HepG2 (cell line): Measurements from ENCODE around the gene GPR176.

Experiments used
- GABPA ChIP-seq, 2 experiments: IDR thresholded peaks; 2 replicates each; pipeline ENCODE4 v1.6.1; 2011 to 2016; ENCODE audit warnings: low read depth in 2 of 2, low read length in 1 of 2, missing biosample characterization in 1 of 2, missing genetic modification characterization in 1 of 2
- IRF2 ChIP-seq: IDR thresholded peaks from 2 replicates; pipeline ENCODE4 v1.6.1; 2018; ENCODE audit warnings: missing genetic modification reagents, missing compliant biosample characterization
- NFYB ChIP-seq: sonication (generic); formaldehyde crosslinking; IDR thresholded peaks from 2 replicates; pipeline ENCODE4 v1.4.0; 2020; ENCODE audit warnings: missing genetic modification reagents
- NR3C1 ChIP-seq: sonication (generic); formaldehyde crosslinking; IDR thresholded peaks from 2 replicates; pipeline ENCODE4 v1.4.0; 2020; ENCODE audit warnings: missing genetic modification reagents
- ZBTB43 ChIP-seq: sonication (generic); formaldehyde crosslinking; conservative IDR thresholded peaks from 2 replicates; pipeline ENCODE4 v1.4.0; 2020; ENCODE audit warnings: missing genetic modification reagents
- ZFP36 ChIP-seq: fragments of 150-350 bp; IDR thresholded peaks from 2 replicates; pipeline ENCODE4 v1.6.1; 2018; ENCODE audit warnings: borderline replicate concordance, low read length, low read depth; ENCODE audit not compliant: partially characterized antibody
- ZFY ChIP-seq: sonication (generic); formaldehyde crosslinking; IDR thresholded peaks from 2 replicates; pipeline ENCODE4 v1.4.0; 2020; ENCODE audit warnings: missing genetic modification reagents
- ZKSCAN1 ChIP-seq: fragments of 150-350 bp; IDR thresholded peaks from 2 replicates; pipeline ENCODE4 v1.6.1; 2014; ENCODE audit warnings: low read length
- ZNF451 ChIP-seq: sonication (generic); formaldehyde crosslinking; IDR thresholded peaks from 2 replicates; pipeline ENCODE4 v1.5.0; 2020; ENCODE audit warnings: mild to moderate bottlenecking, missing genetic modification reagents
- ZSCAN30 ChIP-seq: sonication (generic); formaldehyde crosslinking; IDR thresholded peaks from 2 replicates; pipeline ENCODE4 v1.5.0; 2020; ENCODE audit warnings: mild to moderate bottlenecking, missing genetic modification reagents
- TF ChIP-seq, protein P1 (sequence below): sonication (generic); formaldehyde crosslinking; conservative IDR thresholded peaks from 2 replicates; pipeline ENCODE4 v1.4.0; 2020; ENCODE audit warnings: missing genetic modification reagents
- TF ChIP-seq, protein P2 (sequence below): sonication (generic); formaldehyde crosslinking; IDR thresholded peaks from 2 replicates; pipeline ENCODE4 v1.5.0; 2020; ENCODE audit warnings: mild to moderate bottlenecking, missing genetic modification reagents, moderate library complexity

DNA sequence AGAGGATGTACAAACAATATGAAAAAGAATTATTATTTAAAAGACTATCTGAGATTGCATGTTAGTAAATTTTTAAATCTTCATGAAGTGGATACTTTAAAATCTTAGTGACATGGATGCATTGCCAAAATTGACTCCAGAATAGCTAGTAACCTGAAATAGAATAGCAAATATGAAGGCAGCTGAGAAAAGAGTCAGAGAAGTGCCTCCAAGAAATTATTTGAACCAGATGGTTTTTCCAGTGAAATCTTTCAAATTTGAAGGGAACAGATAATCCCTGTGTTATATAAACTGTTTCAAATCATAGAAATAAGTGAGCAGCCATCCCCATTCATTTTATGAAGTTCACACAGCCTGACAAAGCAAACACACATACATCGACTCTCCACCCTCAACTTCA is 167.1 kb downstream of the GPR176 start:
- TF ChIP-seq GABPA (IDR thresholded peaks at IDR 0.05; ENCODE audit: low read depth, low read length) (no peak), GABPA (CRISPR knock-in tag; IDR thresholded peaks at IDR 0.05; ENCODE audit: low read depth) (no peak), ZSCAN30 (no peak), IRF2 (CRISPR knock-in tag) (no peak), NR3C1 (CRISPR knock-in tag) (no peak), ZFY (CRISPR knock-in tag) (no peak), NFYB (no peak), ZKSCAN1 (no peak), ZNF451 (CRISPR knock-in tag) (no peak), ZFP36 (no peak), ZBTB43 (CRISPR knock-in tag) (no peak)
- TF ChIP-seq, protein P1, sequence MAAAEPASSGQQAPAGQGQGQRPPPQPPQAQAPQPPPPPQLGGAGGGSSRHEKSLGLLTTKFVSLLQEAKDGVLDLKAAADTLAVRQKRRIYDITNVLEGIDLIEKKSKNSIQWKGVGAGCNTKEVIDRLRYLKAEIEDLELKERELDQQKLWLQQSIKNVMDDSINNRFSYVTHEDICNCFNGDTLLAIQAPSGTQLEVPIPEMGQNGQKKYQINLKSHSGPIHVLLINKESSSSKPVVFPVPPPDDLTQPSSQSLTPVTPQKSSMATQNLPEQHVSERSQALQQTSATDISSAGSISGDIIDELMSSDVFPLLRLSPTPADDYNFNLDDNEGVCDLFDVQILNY (CRISPR knock-in tag) = no peak
- TF ChIP-seq, protein P2, sequence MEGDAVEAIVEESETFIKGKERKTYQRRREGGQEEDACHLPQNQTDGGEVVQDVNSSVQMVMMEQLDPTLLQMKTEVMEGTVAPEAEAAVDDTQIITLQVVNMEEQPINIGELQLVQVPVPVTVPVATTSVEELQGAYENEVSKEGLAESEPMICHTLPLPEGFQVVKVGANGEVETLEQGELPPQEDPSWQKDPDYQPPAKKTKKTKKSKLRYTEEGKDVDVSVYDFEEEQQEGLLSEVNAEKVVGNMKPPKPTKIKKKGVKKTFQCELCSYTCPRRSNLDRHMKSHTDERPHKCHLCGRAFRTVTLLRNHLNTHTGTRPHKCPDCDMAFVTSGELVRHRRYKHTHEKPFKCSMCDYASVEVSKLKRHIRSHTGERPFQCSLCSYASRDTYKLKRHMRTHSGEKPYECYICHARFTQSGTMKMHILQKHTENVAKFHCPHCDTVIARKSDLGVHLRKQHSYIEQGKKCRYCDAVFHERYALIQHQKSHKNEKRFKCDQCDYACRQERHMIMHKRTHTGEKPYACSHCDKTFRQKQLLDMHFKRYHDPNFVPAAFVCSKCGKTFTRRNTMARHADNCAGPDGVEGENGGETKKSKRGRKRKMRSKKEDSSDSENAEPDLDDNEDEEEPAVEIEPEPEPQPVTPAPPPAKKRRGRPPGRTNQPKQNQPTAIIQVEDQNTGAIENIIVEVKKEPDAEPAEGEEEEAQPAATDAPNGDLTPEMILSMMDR (CRISPR knock-in tag) = no peak
